DMS53 (cell line): ENCODE results near the gene XNDC1N.
"Not testable (repeated sequence)": the region's sequence is repeated elsewhere in the genome, so short reads cannot be mapped to it uniquely, and the experiment has no call there.

Experiments
- DNase-seq: peaks from one replicate; lab custom pipeline; 2025; lab: John Stamatoyannopoulos, UW

XNDC1N gene

DNA sequence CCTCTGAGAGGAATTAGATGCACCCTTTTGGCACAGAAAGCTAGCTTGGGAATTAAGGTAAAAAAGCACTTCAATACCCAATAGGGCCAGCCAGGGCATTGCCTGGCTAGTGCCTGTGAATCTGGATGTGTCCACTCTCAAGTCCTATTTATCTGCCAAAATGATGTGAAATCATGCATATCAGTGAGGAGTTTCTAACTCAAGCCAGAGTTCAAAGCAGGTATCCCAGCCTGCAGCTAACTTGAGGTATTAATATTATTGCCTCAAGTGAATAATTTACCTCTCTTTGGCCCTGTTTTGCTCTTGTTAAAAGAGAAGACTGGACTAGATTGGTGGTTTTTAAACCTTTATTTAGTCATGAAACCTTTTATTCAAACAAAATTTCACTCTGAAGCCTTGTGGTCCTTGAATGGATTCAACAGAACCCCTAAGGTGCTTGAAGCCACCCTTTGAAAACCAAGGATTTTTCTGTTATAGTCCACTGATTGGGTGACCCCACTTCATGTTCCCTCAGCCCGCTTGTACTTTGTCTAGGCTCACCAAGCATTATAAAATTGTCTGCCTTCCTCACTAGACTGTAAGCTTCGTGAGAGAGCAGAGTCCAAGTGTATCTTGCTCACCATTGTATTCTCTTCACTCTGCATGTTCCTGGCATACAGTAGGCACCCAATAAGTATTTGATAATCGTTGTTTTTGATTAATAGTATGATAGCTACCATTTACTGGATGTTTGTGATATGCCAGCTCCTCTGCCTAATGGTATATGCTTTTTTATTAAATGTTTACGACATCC lies 4.9 kb upstream of the XNDC1N start:
- no peak for DNase-seq

- no peak for DNase-seq
Observed at GRCh38 chr11:71931245-71931602, 2.8 kb upstream of the XNDC1N start.

GRCh38 chr11:71930556-71931244 lies 2.3 kb upstream of the XNDC1N start:
- DNase-seq = no peak

- DNase-seq = peak; percentile 47
Observed at GRCh38 chr11:71929491-71929890, 1.1 kb upstream of the XNDC1N start.

DNA sequence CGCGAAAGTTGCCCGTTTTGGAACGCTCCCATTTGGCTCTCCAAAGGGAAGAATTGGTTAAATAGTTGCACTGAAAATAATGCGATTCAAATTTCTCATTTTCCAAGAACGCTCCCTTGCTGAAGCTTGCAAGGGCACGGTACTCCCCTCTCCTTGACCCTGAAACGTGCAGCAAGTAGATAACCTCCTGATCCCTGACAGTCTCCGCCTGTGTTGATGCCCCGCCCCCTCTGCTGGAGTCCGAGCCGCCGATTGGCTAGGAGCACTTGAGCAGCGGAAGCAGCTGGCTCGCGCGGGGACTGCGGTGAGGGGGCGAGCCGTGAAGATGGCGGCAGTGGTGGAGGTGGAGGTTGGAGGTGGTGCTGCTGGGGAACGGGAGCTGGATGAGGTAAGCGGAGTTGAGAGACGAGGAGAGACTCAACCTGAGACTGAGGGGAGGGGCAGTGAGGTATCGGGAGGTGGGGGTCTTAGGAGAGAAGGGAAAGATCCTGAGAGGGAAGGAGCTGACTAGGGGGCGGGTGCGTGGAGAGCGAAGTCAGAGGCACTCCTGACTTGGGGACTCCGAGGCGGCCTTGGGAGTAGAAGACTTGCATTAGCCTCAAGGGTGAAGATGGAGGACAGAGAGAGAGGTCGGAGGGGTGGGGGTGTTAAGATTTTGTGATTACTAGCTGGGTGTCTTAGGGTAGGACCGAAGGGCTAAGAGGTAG lies 496 bp upstream of the XNDC1N start, which contains the start of gene RNF121:
Gene RNF121, plus strand, starts transcription at position 310 of the 707 bp plus-strand sequence. Its CDS starts 16 bp downstream, at position 326.
- peak; percentile 100 for DNase-seq

- DNase-seq = no peak
Observed at GRCh38 chr11:71917646-71918140, 10.7 kb downstream of the XNDC1N start.

GRCh38 chr11:71914617-71915189 lies 13.7 kb downstream of the XNDC1N start:
- DNase-seq = no peak

DNA sequence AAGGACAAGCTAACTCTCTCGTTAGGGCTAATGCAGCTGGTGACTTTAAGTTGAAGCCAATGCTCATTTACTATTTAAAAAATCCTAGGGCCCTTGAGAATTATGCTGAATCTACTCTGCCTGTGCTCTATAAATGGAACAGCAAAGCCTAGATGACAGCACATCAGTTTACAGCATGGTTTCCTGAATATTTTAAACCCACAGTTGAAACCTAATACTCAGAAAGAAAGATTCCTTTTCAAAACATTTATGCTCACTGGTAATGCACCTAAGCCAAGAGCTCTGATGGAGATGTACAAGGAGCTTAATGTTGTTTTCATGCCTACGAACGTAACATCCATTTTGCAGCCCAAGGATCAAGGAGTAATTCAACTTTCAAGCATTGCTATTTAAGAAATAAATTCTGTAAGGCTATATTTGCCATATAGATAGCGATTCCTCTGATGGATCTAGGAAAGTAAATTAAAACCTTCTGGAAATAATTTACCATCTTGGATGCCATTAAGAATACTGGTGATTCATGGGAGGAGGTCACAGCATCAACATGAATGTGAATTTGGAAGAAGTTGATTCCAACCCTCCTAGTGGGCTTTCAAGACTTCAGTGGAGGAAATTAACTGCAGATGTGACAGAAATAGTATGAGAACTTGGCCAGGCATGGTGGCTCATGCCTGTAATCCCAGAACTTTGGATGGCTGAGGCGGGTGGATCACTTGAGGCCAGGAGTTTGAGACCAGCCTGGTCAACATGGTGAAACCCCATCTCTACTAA lies 14.5 kb downstream of the XNDC1N start:
- DNase-seq = no peak

DNA sequence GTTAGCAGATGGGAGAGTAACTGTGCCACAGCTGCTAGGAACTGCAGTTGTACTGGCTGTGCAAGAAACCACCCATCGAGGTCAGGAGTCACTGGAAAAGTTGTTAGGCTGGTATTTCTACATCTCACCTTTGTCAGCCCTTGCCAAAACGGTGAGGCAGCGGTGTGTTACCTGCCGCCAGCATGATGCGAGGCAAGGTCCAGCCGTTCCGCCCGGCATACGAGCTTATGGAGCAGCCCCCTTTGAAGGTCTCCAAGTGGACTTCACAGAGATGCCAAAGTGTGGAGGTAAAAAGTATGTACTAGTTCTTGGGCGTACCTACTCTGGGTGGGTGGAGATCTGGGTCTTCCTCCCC lies 16.4 kb downstream of the XNDC1N start:
- not testable (repeated sequence) for DNase-seq

GRCh38 chr11:71911321-71911985 lies 16.9 kb downstream of the XNDC1N start:
- DNase-seq = not testable (repeated sequence)

DNA sequence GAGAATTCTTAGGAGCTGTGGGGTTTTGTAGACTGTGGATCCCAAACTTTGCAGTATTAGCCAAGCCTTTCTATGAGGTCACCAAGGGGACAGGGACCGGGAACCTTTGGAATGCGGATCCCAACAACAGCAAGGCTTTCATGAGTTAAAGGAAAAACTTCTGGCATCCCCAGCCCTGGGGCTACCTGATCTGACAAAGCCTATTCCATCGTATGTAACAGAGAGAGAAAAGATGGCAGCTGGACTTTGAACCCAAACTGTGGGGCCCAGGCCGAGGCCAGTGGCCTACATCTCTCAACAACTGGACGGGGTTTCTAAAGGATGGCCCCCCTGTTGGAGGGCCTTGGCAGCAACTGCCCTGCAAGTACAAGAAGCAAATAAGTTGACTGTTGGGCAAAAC lies 17.6 kb downstream of the XNDC1N start:
- DNase-seq = not testable (repeated sequence)

DNA sequence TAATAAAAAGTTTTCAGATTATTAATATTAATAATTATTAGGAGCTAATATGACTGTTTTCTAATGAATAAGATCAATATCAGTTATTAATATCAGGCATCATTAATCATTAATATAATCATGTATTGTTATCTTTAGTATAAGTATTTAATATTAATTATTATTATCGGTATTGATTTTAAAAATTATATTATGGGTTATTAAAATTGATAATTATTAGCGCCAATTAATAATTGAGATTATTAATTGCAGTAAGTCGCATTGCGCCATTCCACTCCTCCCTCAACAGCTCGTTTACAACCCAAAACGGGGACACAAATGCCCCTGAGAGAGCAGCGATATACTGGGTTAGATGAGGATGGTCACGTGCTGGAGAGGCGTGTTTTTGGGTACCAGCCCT lies 20.2 kb downstream of the XNDC1N start:
- DNase-seq = no peak

GRCh38 chr11:71901137-71901536 lies 27.3 kb downstream of the XNDC1N start:
- not testable (repeated sequence) for DNase-seq

DNA sequence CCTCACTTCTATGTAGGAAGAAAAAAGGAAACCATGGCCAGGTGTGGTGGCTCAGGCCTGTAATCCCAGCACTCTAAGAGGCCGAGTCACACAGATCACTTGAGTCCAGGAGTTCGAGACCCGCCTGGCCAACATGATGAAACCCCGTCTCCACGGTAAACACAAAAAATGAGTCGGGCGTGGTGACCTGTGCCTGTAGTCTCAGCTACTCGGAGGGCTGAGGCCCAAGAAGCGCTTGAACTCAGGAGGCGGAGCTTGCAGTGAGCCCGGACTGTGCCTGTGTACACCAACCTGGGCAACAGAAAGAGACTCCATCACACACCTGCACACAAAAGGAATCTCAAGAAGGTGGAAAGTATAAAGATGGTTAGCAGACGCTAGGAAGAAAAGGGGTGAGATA lies 32.4 kb downstream of the XNDC1N start:
- DNase-seq = no peak

- peak; percentile 87 for DNase-seq
Observed at GRCh38 chr11:71889181-71889872, 39.1 kb downstream of the XNDC1N start.

DNA sequence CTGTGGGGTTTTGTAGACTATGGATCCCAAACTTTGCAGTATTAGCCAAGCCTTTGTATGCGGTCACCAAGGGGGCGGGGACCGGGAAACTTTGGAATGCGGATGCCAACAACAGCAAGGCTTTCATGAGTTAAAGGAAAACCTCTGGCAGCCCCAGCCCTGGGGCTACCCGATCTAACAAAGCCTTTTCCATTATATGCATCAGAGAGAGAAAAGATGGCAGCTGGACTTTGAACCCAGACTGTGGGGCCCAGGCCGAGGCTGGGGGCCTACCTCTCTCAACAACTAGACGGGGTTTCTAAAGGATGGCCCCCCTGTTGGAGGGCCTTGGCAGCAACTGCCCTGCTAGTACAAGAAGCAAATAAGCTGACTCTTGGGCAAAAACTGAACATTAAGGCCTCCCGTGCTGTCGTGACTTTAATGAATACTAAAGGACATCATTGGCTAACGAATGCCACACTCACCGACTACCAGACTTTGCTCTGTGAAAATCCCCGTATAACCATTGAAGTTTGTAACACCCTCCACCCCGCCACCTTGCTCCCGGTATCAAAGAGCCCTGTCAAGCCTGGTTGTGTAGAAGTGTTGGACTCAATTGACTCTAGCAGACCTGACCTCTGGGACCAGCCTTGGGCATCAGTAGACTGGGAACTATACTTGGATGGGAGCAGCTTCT lies 39.9 kb downstream of the XNDC1N start:
- not testable (repeated sequence) for DNase-seq

DNA sequence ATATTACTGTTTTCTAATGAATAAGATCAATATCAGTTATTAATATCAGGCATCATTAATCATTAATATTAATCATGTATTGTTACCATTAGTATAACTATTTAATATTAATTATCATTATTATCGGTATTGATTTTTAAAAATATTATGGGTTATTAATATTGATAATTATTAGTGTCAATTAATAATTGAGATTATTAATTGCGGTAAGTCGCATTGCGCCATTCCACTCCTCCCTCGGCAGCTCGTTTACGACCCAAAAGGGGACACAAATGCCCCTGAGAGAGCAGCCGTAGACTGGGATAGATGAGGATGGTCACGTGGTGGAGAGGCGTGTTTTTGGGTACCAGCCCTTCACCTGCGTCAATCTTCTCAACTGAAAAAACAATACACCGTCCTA lies 42.6 kb downstream of the XNDC1N start:
- DNase-seq = not testable (repeated sequence)
